Neural progenitor cell (in vitro differentiated cells): ENCODE data around the gene EPHB1. TPM values are rescaled to one million over a fixed set of nuclear protein-coding genes. Genes with fewer than 3 reads are reported as not detected.

Source experiments
- DNase-seq: peaks from one replicate; pipeline ENCODE4 v3.0.0-alpha.2; 2016; ENCODE audit warnings: low spot score
- H2AFZ ChIP-seq: fragments of 200-600 bp; sonication (generic); replicated peaks from 2 replicates; pipeline ENCODE4 v1.6.1; 2016; ENCODE audit warnings: antibody characterized with exemption
- H3F3A ChIP-seq: fragments of 200-600 bp; sonication (generic); 2 replicates; pipeline ENCODE4 v1.6.1; 2016; ENCODE audit warnings: antibody characterized with exemption, low read depth
- H3K27ac ChIP-seq: fragments of 200-600 bp; sonication (generic); 2 replicates; pipeline ENCODE4 v1.5.1; 2016; ENCODE audit warnings: mild to moderate bottlenecking
- H3K27me3 ChIP-seq: fragments of 200-600 bp; sonication (generic); 2 replicates; pipeline ENCODE4 v1.6.1; 2016; ENCODE audit warnings: mild to moderate bottlenecking, moderate library complexity
- H3K36me3 ChIP-seq: fragments of 200-600 bp; sonication (generic); 2 replicates; pipeline ENCODE4 v1.5.1; 2016
- H3K4me1 ChIP-seq: fragments of 200-600 bp; sonication (generic); 2 replicates; pipeline ENCODE4 v1.6.1; 2016; ENCODE audit warnings: mixed run types
- H3K4me2 ChIP-seq: fragments of 200-600 bp; sonication (generic); 2 replicates; pipeline ENCODE4 v1.6.1; 2016
- H3K4me3 ChIP-seq: fragments of 200-600 bp; sonication (generic); 2 replicates; pipeline ENCODE4 v1.5.1; 2016
- H3K79me2 ChIP-seq: fragments of 200-600 bp; sonication (generic); 2 replicates; pipeline ENCODE4 v1.6.1; 2016; ENCODE audit warnings: low read depth
- H3K9ac ChIP-seq: fragments of 200-600 bp; sonication (generic); 2 replicates; pipeline ENCODE4 v1.6.1; 2016
- H3K9me3 ChIP-seq: fragments of 200-600 bp; sonication (generic); 2 replicates; pipeline ENCODE4 v1.5.1; 2016; ENCODE audit warnings: low read depth
- H4K20me1 ChIP-seq: fragments of 200-600 bp; sonication (generic); 2 replicates; pipeline ENCODE4 v1.6.1; 2016; ENCODE audit warnings: low read depth
- H3K27ac Mint-ChIP-seq: 3 replicates; pipeline ENCODE4 v1.8.0; 2021; ENCODE audit warnings: mixed read lengths
- H3K27me3 Mint-ChIP-seq: 2 replicates; pipeline ENCODE4 v1.8.0; 2022; ENCODE audit warnings: low read depth, mild to moderate bottlenecking, inconsistent platforms, moderate library complexity, mixed read lengths; ENCODE audit not compliant: insufficient read depth
- H3K36me3 Mint-ChIP-seq: 3 replicates; pipeline ENCODE4 v1.8.0; 2021; ENCODE audit warnings: mixed read lengths
- H3K4me1 Mint-ChIP-seq: 3 replicates; pipeline ENCODE4 v1.8.0; 2021; ENCODE audit warnings: mixed read lengths
- H3K4me3 Mint-ChIP-seq: 3 replicates; pipeline ENCODE4 v1.8.0; 2021; ENCODE audit warnings: mild to moderate bottlenecking, moderate library complexity, mixed read lengths
- H3K9me3 Mint-ChIP-seq: 3 replicates; pipeline ENCODE4 v1.8.0; 2020; ENCODE audit warnings: mixed read lengths
- EZH2 ChIP-seq: fragments of 200-600 bp; sonication (generic); IDR thresholded peaks from 2 replicates; pipeline ENCODE4 v1.6.1; 2017; ENCODE audit warnings: antibody characterized with exemption, mild to moderate bottlenecking, moderate library complexity
- EZH2phosphoT487 ChIP-seq: fragments of 200-600 bp; sonication (generic); IDR thresholded peaks from 2 replicates; pipeline ENCODE4 v1.6.1; 2017; ENCODE audit warnings: antibody characterized with exemption
- total RNA-seq: library from RNA; depleted of rRNA; stranded (reverse); fragments of >200 nt; gene quantifications from 2 replicates; pipeline ENCODE4 v1.2.3, GENCODE V29; 2015; ENCODE audit warnings: low replicate concordance
- TF ChIP-seq, protein P1 (sequence below): fragments of 200-600 bp; sonication (generic); IDR thresholded peaks from 2 replicates; pipeline ENCODE4 v1.5.1; 2017; ENCODE audit warnings: antibody characterized with exemption, mild to moderate bottlenecking

EPHB1 gene
- total RNA-seq, 1 donor from 2014 or later: 9.1 TPM

DNA sequence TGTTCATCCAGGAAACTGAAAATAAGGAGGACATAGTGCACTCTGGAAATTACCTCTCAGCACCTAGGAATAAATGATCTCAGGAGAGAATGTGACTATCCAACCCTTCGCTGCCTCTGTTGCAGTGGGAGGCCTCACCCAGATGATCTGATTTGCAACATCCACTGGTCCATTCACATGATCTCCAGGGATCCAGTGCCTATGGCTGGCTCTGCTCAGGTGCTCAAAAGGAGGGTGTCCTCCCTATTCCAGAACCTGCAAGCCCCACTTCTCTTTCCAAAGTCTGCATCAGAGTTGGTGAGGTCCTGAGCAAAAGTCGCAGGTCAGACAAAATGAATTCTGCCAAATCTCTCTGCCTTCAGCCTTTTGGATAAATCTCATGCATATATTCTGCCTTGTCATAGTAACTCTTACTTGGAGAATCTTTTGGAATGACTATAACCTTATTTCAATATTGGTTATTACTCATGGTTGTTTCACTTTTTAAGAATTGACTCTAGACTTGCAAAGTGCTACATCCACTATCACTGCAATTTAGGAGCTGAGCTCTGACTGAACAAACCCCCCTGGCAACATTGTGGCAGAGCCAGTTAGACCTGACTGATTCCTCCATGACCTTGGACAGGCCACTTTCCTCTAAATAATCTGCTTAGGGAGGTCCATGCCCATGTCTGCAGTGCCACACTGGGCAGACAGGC, 295.1 kb downstream of the EPHB1 start:
- no peak for DNase-seq
- no peak overlapping the region for H2AFZ ChIP-seq
- H3K36me3 Mint-ChIP-seq: peaks cover 2% of the 10 kb centered on the region
- H3K36me3 ChIP-seq: no peaks in the 10 kb centered on the region
- no peaks in the 10 kb centered on the region for H3K9me3 Mint-ChIP-seq
- H3K27ac Mint-ChIP-seq: no peak overlapping the region
- no peak overlapping the region for H3K9ac ChIP-seq
- no peaks in the 10 kb centered on the region for H3K4me1 ChIP-seq
- H3K27me3 Mint-ChIP-seq: peaks cover 2% of the 10 kb centered on the region
- H3K4me3 ChIP-seq: no peak overlapping the region
- peaks cover 9% of the 10 kb centered on the region for H3K4me1 Mint-ChIP-seq
- no peaks in the 10 kb centered on the region for H3K27me3 ChIP-seq
- H4K20me1 ChIP-seq: no peaks in the 10 kb centered on the region
- no peak overlapping the region for H3K4me2 ChIP-seq
- no peak overlapping the region for H3K4me3 Mint-ChIP-seq
- H3K79me2 ChIP-seq: no peaks in the 10 kb centered on the region
- no peaks in the 10 kb centered on the region for H3F3A ChIP-seq
- TF ChIP-seq, protein P1, sequence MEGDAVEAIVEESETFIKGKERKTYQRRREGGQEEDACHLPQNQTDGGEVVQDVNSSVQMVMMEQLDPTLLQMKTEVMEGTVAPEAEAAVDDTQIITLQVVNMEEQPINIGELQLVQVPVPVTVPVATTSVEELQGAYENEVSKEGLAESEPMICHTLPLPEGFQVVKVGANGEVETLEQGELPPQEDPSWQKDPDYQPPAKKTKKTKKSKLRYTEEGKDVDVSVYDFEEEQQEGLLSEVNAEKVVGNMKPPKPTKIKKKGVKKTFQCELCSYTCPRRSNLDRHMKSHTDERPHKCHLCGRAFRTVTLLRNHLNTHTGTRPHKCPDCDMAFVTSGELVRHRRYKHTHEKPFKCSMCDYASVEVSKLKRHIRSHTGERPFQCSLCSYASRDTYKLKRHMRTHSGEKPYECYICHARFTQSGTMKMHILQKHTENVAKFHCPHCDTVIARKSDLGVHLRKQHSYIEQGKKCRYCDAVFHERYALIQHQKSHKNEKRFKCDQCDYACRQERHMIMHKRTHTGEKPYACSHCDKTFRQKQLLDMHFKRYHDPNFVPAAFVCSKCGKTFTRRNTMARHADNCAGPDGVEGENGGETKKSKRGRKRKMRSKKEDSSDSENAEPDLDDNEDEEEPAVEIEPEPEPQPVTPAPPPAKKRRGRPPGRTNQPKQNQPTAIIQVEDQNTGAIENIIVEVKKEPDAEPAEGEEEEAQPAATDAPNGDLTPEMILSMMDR: no peak
- TF ChIP-seq EZH2 (no peak), EZH2phosphoT487 (no peak)
- H3K9me3 ChIP-seq: no peaks in the 10 kb centered on the region
- H3K27ac ChIP-seq: no peak overlapping the region

DNA sequence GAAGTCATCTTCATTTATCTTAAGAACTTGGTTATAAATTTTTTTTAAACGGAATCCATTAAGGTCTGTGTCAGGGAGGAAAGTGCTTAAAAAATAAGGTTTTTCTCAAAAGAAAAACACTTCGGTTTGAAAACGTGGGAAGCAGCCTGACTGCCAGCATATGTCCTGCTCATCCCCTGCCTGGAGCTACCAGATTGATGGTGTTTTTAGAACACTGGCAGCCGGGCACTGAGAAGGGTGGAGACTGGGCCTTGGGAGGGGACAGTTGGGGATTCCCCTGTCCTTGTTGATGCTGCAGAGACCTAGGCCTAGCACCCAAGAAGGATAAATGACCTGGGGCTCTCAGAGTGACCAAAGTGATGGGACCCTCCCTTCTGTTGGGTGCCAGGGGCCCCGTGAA, 296.9 kb downstream of the EPHB1 start:
- Histone ChIP-seq H3K4me2 (no peak overlapping the region), H4K20me1 (no peaks in the 10 kb centered on the region), H2AFZ (no peak overlapping the region), H3K9me3 (no peaks in the 10 kb centered on the region), H3F3A (no peaks in the 10 kb centered on the region), H3K27me3 (no peaks in the 10 kb centered on the region), H3K9ac (no peak overlapping the region), H3K36me3 (no peaks in the 10 kb centered on the region), H3K4me3 (no peak overlapping the region), H3K27ac (no peak overlapping the region), H3K4me1 (no peaks in the 10 kb centered on the region), H3K79me2 (no peaks in the 10 kb centered on the region)
- no peak overlapping the region for H3K27ac Mint-ChIP-seq
- no peak for TF ChIP-seq EZH2phosphoT487
- TF ChIP-seq, protein P1: no peak
- TF ChIP-seq EZH2: no peak
- no peak for DNase-seq
- H3K4me3 Mint-ChIP-seq: no peak overlapping the region
- H3K4me1 Mint-ChIP-seq: no peaks in the 10 kb centered on the region
- H3K9me3 Mint-ChIP-seq: no peaks in the 10 kb centered on the region
- H3K36me3 Mint-ChIP-seq: peaks cover 2% of the 10 kb centered on the region
- peaks cover 2% of the 10 kb centered on the region for H3K27me3 Mint-ChIP-seq

DNA sequence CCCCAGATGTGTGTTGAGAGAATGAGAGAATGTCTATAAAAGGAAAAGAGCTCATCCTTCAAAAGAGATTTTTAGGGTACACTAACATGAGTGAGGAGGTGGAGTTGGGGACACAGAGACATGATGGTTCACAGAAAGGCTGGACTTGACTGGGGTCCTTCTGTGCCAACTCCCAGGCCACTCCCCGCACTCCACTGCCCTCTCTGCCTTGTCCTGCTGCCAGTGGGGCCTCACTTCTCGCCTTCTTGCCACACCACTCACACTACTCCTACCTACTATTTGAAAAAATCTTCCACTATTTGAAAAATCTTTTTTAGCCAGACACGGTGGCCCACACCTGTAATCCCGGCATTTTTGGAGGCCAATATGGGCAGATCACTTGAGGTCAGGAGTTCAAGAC, 298.1 kb downstream of the EPHB1 start:
- no peaks in the 10 kb centered on the region for H3F3A ChIP-seq
- no peaks in the 10 kb centered on the region for H3K9me3 Mint-ChIP-seq
- no peak overlapping the region for H3K27ac ChIP-seq
- H3K9ac ChIP-seq: no peak overlapping the region
- no peak overlapping the region for H3K4me3 Mint-ChIP-seq
- no peak overlapping the region for H3K27ac Mint-ChIP-seq
- DNase-seq: no peak
- H4K20me1 ChIP-seq: no peaks in the 10 kb centered on the region
- peaks cover 2% of the 10 kb centered on the region for H3K36me3 Mint-ChIP-seq
- H3K27me3 ChIP-seq: no peaks in the 10 kb centered on the region
- no peak overlapping the region for H3K4me2 ChIP-seq
- H3K9me3 ChIP-seq: no peaks in the 10 kb centered on the region
- no peaks in the 10 kb centered on the region for H3K4me1 Mint-ChIP-seq
- no peak overlapping the region for H2AFZ ChIP-seq
- H3K4me3 ChIP-seq: no peak overlapping the region
- H3K79me2 ChIP-seq: no peaks in the 10 kb centered on the region
- H3K4me1 ChIP-seq: no peaks in the 10 kb centered on the region
- H3K27me3 Mint-ChIP-seq: peaks cover 2% of the 10 kb centered on the region
- TF ChIP-seq, protein P1: no peak
- TF ChIP-seq EZH2phosphoT487 (no peak), EZH2 (no peak)
- no peaks in the 10 kb centered on the region for H3K36me3 ChIP-seq
